Esophagus squamous epithelium (tissue), 5 donors: ENCODE results near the gene TTC23L. TPM values are rescaled to one million over a fixed set of nuclear protein-coding genes. Genes with fewer than 3 reads are reported as not detected.
A peak's percentile ranks its signal among the peaks of the same experiment; 100 is the strongest.

Source experiments
- DNase-seq: peaks from one replicate; lab custom pipeline; 2025; lab: John Stamatoyannopoulos, UW
- H3K27ac ChIP-seq, 4 donors: fragments of 200-600 bp; sonication (generic); one replicate each; pipeline ENCODE4 v1.5.1; 2016 to 2019; ENCODE audit warnings: mild to moderate bottlenecking in 1 of 4
- H3K27me3 ChIP-seq, 4 donors: fragments of 200-600 bp; sonication (generic); 1 replicate in 3 of 4; 2 replicates in 1 of 4; pipeline versions ENCODE4 v1.5.1 to v1.6.0; 2017 to 2021; ENCODE audit warnings: antibody characterized with exemption in 1 of 4
- H3K36me3 ChIP-seq, 3 donors: fragments of 200-600 bp; sonication (generic); one replicate each; pipeline ENCODE4 v1.5.1; 2016 to 2019
- H3K4me1 ChIP-seq, 3 donors: fragments of 200-600 bp; sonication (generic); one replicate each; pipeline ENCODE4 v1.5.1; 2017 to 2019
- H3K4me3 ChIP-seq, 4 donors: fragments of 200-600 bp; sonication (generic); 1 replicate in 3 of 4; 2 replicates in 1 of 4; pipeline ENCODE4 v1.5.1; 2016 to 2019; ENCODE audit warnings: mild to moderate bottlenecking in 2 of 4, moderate library complexity in 1 of 4
- H3K9me3 ChIP-seq, 3 donors: fragments of 200-600 bp; sonication (generic); one replicate each; pipeline ENCODE4 v1.5.1; 2016 to 2019
- POLR2A ChIP-seq, 4 donors: fragments of 450-650 bp; IDR thresholded peaks; one replicate each; pipeline ENCODE4 v1.6.1; 2017; ENCODE audit warnings: antibody characterized with exemption in 4 of 4, mild to moderate bottlenecking in 4 of 4, moderate library complexity in 3 of 4
- WGBS, 2 donors: methylation state at CpG; one replicate each; pipeline ENCODE4 v1.1.5; 2018; 5-methylcytosine and 5-hydroxymethylcytosine counted together
- intact Hi-C: fragments of 100-400 bp; cut with DNase I; formaldehyde crosslinking; loops from one replicate; pipeline ENCODE4 v1.15.0; 2022
- total RNA-seq, 4 donors: library from RNA; depleted of rRNA; stranded (reverse); fragments of >200 nt; gene quantifications; one replicate each; pipeline ENCODE4 v1.1.0, GENCODE V29; 2016
- TF ChIP-seq, protein P1 (sequence below), 6 experiments: fragments of 450-650 bp in 4 of 6; fragments of 200-600 bp in 2 of 6; sonication (generic) in 2 of 6; IDR thresholded peaks; one replicate each; pipeline ENCODE4 v1.5.1; 2016 to 2019; ENCODE audit warnings: antibody characterized with exemption in 6 of 6, mild to moderate bottlenecking in 4 of 6, moderate library complexity in 4 of 6
- donor health status: DM: yes; HTN: yes; CAD: no.

The TTC23L gene
- total RNA-seq, 4 donors from 2014 or later: 0.09 to 0.19 TPM; not detected in 2

DNA sequence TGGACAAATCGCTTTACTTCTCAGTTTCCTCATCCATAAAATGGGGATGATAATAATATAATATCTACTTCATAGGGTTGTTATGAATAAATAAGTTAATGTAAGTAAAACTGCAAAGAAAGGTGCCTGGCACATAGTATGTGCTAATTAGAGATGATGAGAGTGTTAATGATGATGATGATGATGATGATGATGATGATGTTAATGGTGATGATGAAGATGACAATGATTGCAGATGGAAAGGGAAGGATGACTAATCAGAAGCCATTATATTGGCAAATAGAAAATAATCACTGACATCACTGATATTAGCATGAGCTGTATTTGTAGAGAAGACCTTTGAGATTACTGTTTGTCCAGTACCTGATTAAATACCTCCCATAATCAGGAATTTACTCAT is 55.8 kb downstream of the TTC23L start:
- TF ChIP-seq, protein P1, sequence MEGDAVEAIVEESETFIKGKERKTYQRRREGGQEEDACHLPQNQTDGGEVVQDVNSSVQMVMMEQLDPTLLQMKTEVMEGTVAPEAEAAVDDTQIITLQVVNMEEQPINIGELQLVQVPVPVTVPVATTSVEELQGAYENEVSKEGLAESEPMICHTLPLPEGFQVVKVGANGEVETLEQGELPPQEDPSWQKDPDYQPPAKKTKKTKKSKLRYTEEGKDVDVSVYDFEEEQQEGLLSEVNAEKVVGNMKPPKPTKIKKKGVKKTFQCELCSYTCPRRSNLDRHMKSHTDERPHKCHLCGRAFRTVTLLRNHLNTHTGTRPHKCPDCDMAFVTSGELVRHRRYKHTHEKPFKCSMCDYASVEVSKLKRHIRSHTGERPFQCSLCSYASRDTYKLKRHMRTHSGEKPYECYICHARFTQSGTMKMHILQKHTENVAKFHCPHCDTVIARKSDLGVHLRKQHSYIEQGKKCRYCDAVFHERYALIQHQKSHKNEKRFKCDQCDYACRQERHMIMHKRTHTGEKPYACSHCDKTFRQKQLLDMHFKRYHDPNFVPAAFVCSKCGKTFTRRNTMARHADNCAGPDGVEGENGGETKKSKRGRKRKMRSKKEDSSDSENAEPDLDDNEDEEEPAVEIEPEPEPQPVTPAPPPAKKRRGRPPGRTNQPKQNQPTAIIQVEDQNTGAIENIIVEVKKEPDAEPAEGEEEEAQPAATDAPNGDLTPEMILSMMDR (IDR thresholded peaks at IDR 0.05): no peak
- no peak for TF ChIP-seq POLR2A (IDR thresholded peaks at IDR 0.05)
- H3K27me3 ChIP-seq: no peaks in the 10 kb centered on the region
- peaks cover 0 to 5% (median 0%) of the 10 kb centered on the region in 3 donors for H3K4me1 ChIP-seq
- H3K36me3 ChIP-seq: no peaks in the 10 kb centered on the region
- no peak overlapping the region for H3K27ac ChIP-seq
- H3K4me3 ChIP-seq: no peak overlapping the region
- WGBS, 2 donors: 95 to 100% methylated on average over 1 of the region's 1 CpG
- DNase-seq: no peak
- no peaks in the 10 kb centered on the region for H3K9me3 ChIP-seq
- intact Hi-C loops: loop anchor here (5.0 to 10.0 kb wide), 2 partner anchors 370 to 412 kb away; no protein-coding TSS in a partner anchor

GRCh38 chr5:34895641-34896419 is 56.9 kb downstream of the TTC23L start:
- Histone ChIP-seq H3K36me3 (no peaks in the 10 kb centered on the region), H3K27me3 (no peaks in the 10 kb centered on the region), H3K27ac (no peak overlapping the region), H3K4me3 (no peak overlapping the region), H3K4me1 (peaks cover 0 to 5% (median 0%) of the 10 kb centered on the region in 3 donors), H3K9me3 (no peaks in the 10 kb centered on the region)
- no peak for DNase-seq
- TF ChIP-seq, protein P1 (IDR thresholded peaks at IDR 0.05): no peak
- no peak for TF ChIP-seq POLR2A (IDR thresholded peaks at IDR 0.05)
- 71 to 100% methylated on average over 1 of the region's 2 CpGs for WGBS, 2 donors
- intact Hi-C loops: loop anchor here (5.0 to 10.0 kb wide), 2 partner anchors 371 to 414 kb away; no protein-coding TSS in a partner anchor

GRCh38 chr5:34897646-34898045 is 58.7 kb downstream of the TTC23L start:
- H3K27me3 ChIP-seq: no peaks in the 10 kb centered on the region
- H3K36me3 ChIP-seq: no peaks in the 10 kb centered on the region
- no peak overlapping the region for H3K4me3 ChIP-seq
- intact Hi-C loops: loop anchor here (5.0 to 10.0 kb wide), 2 partner anchors 373 to 415 kb away; no protein-coding TSS in a partner anchor
- H3K4me1 ChIP-seq: peaks cover 0 to 5% (median 0%) of the 10 kb centered on the region in 3 donors
- TF ChIP-seq POLR2A (IDR thresholded peaks at IDR 0.05): no peak
- TF ChIP-seq, protein P1 (IDR thresholded peaks at IDR 0.05): no peak
- no peak for DNase-seq
- no peaks in the 10 kb centered on the region for H3K9me3 ChIP-seq
- no peak overlapping the region for H3K27ac ChIP-seq

- no peak for DNase-seq
- no peaks in the 10 kb centered on the region for H3K9me3 ChIP-seq
- TF ChIP-seq, protein P1 (IDR thresholded peaks at IDR 0.05): peak; percentile 57 to 86 (median 82)
- no peak for TF ChIP-seq POLR2A (IDR thresholded peaks at IDR 0.05)
- H3K27me3 ChIP-seq: no peaks in the 10 kb centered on the region
- H3K27ac ChIP-seq: no peak overlapping the region
- intact Hi-C loops: loop anchor here (5.0 to 10.0 kb wide), 2 partner anchors 374 to 416 kb away; no protein-coding TSS in a partner anchor
- 0% methylated on average over 3 of the region's 3 CpGs for WGBS, 2 donors
- no peaks in the 10 kb centered on the region for H3K36me3 ChIP-seq
- peaks cover 0 to 5% (median 0%) of the 10 kb centered on the region in 3 donors for H3K4me1 ChIP-seq
- no peak overlapping the region for H3K4me3 ChIP-seq
These were observed 59.4 kb downstream of the TTC23L start for GRCh38 chr5:34898258-34898895.

DNA sequence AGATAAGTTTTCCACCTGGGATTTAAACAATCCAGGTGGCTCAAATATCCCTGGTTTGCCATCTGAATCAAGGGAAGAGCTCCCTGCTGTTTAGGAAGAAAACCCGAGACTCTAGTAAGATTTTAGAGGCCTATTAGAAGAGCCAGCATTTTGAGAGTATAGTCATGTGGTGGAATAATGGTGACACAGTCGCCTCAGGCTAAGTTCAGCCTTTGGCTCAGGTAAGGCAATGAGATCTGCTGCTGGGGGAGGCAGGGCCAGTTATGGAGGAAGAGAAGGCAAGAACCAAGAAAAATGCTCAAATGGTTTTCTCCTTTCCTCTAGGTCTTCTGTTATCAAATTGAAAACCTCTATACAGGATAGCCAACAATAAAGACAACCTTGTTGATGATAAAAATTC is 60.1 kb downstream of the TTC23L start:
- 68 to 91% methylated on average over 2 of the region's 2 CpGs for WGBS, 2 donors
- TF ChIP-seq POLR2A (IDR thresholded peaks at IDR 0.05): no peak
- TF ChIP-seq, protein P1 (IDR thresholded peaks at IDR 0.05): no peak
- Histone ChIP-seq H3K4me1 (peaks cover 0 to 5% (median 0%) of the 10 kb centered on the region in 3 donors), H3K9me3 (no peaks in the 10 kb centered on the region), H3K27me3 (no peaks in the 10 kb centered on the region), H3K27ac (no peak overlapping the region), H3K4me3 (no peak overlapping the region), H3K36me3 (peaks cover 0 to 2% (median 0%) of the 10 kb centered on the region in 3 donors)
- DNase-seq: no peak
- intact Hi-C loops: loop anchor here (5.0 to 10.0 kb wide), 2 partner anchors 374 to 417 kb away; no protein-coding TSS in a partner anchor
